Mesodermal cell (in vitro differentiated cells): Measurements from ENCODE around the gene DOCK3.
"Not testable (repeated sequence)": the region's sequence is repeated elsewhere in the genome, so short reads cannot be mapped to it uniquely, and the experiment has no call there.

ENCODE experiments used
- H3K27ac ChIP-seq: 2 replicates; pipeline ENCODE4 v1.7.0; 2013; ENCODE audit warnings: mild to moderate bottlenecking, low read depth, low read length, moderate library complexity; ENCODE audit not compliant: severe bottlenecking
- H3K36me3 ChIP-seq: 2 replicates; pipeline ENCODE4 v1.7.1; 2013; ENCODE audit warnings: mild to moderate bottlenecking, low read length, moderate library complexity; ENCODE audit not compliant: control insufficient read depth, insufficient read depth
- H3K4me1 ChIP-seq: one replicate; pipeline ENCODE4 v1.7.1; 2013; ENCODE audit warnings: mild to moderate bottlenecking, low read length; ENCODE audit not compliant: insufficient read depth, control insufficient read depth, poor library complexity, severe bottlenecking
- H3K4me3 ChIP-seq: 2 replicates; pipeline ENCODE4 v1.7.0; 2013; ENCODE audit warnings: low read length, control low read depth, mild to moderate bottlenecking; ENCODE audit not compliant: insufficient read depth, poor library complexity, severe bottlenecking; ENCODE audit errors: extremely low read depth
- H3K9me3 ChIP-seq: 2 replicates; pipeline ENCODE4 v1.7.1; 2013; ENCODE audit warnings: mild to moderate bottlenecking, low read length, moderate library complexity; ENCODE audit not compliant: control insufficient read depth
- WGBS, 2 experiments: methylation state at CpG; one replicate each; pipeline ENCODE4 v1.1.5; 2013; ENCODE audit warnings: missing lambda C conversion rate in 2 of 2; ENCODE audit not compliant: insufficient coverage in 2 of 2; 5-methylcytosine and 5-hydroxymethylcytosine counted together

Gene DOCK3

DNA sequence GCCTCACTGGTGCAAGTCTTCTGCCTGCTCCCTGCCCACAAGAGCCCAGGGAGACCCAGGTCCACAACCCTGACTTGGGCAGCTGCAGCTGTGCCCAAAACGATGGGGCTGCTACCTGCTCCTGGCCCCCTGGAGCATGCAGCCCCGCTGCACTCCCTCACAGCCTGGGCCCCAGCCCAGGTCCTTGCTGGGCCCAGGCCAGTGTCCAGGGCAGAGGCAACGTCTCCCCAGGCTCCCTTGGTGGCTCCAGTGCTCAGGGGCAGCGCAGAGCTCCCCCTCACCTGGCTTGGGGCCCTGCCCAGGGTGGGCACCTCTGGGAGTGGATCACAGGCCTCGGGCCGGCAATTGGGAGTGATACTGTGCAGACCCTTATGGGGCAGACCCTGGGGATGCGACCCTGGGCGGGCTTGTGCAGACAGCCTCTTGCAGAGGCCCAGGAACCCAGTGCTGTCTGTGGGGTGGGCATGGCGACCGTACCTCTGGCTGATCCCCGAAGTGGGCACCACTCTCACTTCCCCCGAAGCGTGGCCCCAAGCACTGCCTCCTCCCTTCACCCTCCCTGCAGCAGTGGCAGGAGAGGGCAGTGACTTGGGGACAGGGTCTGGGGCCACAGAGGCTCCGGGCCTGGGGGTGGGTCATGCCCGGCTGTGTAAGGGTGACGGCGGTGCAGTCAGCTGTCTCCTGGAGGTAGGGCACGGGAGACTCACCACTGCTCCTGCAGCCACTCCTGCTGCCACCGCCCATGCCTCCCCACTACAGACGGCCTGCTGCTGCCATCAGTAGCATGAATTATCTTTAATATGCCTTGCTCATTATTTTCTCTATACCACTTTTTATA lies 255.9 kb downstream of the DOCK3 start:
- WGBS, 2 experiments = 88 to 93% methylated on average over 10 to 15 of the region's 20 CpGs
- no peaks in the 10 kb centered on the region for H3K36me3 ChIP-seq
- H3K27ac ChIP-seq = no peak overlapping the region
- H3K4me3 ChIP-seq = no peak overlapping the region
- H3K9me3 ChIP-seq = peaks cover 2% of the 10 kb centered on the region
- H3K4me1 ChIP-seq = no peaks in the 10 kb centered on the region

DNA sequence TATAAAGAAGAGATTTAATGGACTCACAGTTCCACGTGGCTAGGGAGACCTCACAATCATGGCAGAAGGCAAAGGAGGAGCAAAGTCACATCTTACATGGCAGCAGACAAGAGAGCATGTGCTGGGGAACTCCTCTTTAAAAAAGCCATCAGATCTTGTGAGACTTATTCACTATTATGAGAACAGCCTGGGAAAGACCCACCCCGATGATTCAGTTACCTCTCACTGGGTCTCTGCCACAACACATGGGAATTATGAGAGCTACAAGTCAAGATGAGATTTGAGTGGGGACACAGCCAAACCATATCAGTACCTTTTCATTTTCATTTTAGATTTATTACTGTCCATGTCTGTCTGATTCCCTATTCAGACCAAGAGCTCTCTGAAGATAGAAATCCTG lies 258.2 kb downstream of the DOCK3 start:
- H3K9me3 ChIP-seq, H3K4me3 ChIP-seq, H3K36me3 ChIP-seq, H3K4me1 ChIP-seq, H3K27ac ChIP-seq: not testable (repeated sequence)
- WGBS, 2 experiments = 67 to 89% methylated on average over 1 of the region's 2 CpGs

DNA sequence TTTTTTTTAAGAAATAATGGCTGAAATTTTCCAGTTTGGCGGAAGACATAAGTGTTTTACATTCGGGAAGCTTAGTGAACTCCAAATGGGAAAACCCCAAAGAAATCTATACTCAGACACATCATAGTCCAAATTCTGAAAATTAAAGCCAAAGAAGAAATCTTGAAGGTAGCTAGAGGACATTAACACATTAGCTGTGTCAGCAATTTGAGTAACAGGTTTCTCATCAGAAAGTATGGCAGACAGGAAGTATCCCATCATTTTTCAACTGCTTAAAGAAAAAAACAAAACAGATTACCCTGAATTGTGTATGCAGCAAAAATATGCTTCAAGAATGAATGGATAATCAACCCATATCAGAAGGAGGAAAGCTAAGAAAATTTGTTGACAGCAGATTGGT lies 261.7 kb downstream of the DOCK3 start:
- WGBS, 2 experiments = 83% methylated on average over 2 of the region's 2 CpGs; no CpG with 5 or more reads in 1 of the 2 experiments
- H3K4me1 ChIP-seq = no peaks in the 10 kb centered on the region
- no peak overlapping the region for H3K27ac ChIP-seq
- no peaks in the 10 kb centered on the region for H3K36me3 ChIP-seq
- H3K9me3 ChIP-seq = peaks cover 5% of the 10 kb centered on the region
- H3K4me3 ChIP-seq = no peak overlapping the region

DNA sequence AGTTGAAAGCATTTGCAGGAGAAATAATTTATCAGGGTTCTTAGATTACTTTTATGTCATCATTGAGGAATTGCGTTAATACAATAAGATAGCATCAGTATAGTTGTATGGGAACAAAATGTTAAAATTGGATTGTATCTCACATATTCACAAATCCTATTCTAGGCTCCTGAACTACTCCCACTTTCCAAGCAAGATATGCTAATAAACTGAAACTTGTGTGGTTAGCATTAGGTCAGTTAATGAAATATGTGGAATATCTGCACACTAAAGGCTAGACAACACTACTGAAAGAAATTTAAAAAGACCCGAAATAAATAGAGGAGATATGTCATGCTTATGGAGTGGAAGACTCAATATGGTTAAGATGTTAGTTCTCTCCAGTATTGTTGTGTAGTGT lies 272.7 kb downstream of the DOCK3 start:
- Histone ChIP-seq H3K4me3 (no peak overlapping the region), H3K9me3 (no peaks in the 10 kb centered on the region), H3K36me3 (no peaks in the 10 kb centered on the region), H3K4me1 (no peaks in the 10 kb centered on the region), H3K27ac (no peak overlapping the region)
- WGBS, 2 experiments = no CpG with 5 or more reads among the region's 2 CpGs

DNA sequence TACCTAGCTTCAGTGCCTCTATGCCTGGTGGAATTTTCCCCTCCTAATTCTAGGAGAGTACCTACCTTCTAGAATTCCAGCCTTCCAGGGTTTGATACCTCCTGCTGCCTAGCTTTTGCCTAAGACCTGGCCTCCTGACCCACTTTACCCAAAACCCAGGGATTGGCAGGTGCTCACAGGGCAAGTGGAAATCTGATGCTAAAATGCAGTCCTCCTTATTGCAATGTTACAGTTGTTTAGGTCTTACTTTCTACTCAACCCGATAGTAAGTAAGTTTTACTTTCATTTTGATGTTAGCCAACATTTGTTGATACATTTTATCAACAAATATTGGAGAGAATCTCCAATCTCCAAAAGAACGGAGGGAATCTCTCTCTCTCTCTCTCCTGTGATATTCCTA lies 275.9 kb downstream of the DOCK3 start:
- no peak overlapping the region for H3K4me3 ChIP-seq
- no peaks in the 10 kb centered on the region for H3K9me3 ChIP-seq
- H3K36me3 ChIP-seq = no peaks in the 10 kb centered on the region
- WGBS, 2 experiments = no CpG with 5 or more reads among the region's 2 CpGs
- H3K27ac ChIP-seq = no peak overlapping the region
- H3K4me1 ChIP-seq = no peaks in the 10 kb centered on the region

DNA sequence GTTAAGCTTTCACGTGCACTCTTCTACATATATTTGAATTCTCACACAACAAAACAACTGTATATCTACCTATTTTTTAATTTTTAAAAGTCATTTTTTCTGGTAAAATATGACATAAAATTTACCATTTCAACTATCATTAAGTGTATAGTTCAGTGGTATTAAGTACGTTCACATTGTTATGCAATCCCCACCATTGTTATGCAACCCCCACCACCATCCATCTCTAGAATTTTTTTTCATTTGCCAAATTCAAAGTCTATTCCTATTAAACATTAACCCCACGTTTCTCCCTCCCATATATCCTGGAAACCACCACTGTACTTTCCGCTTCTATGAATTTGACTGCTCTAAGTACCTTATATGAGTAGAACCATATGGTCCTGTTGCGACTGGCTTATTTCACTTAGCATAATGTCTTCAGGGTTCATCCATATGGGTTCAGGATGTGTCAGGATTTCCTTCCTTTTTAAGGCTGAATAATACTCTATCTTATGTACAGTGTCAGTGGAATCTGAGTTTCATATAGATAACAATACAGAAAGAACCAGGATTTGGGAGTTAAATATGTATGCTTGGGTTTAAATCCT lies 279.2 kb downstream of the DOCK3 start:
- no peak overlapping the region for H3K4me3 ChIP-seq
- WGBS, 2 experiments = 53 to 75% methylated on average over 2 of the region's 5 CpGs
- no peak overlapping the region for H3K27ac ChIP-seq
- H3K9me3 ChIP-seq = no peaks in the 10 kb centered on the region
- H3K4me1 ChIP-seq = no peaks in the 10 kb centered on the region
- no peaks in the 10 kb centered on the region for H3K36me3 ChIP-seq

DNA sequence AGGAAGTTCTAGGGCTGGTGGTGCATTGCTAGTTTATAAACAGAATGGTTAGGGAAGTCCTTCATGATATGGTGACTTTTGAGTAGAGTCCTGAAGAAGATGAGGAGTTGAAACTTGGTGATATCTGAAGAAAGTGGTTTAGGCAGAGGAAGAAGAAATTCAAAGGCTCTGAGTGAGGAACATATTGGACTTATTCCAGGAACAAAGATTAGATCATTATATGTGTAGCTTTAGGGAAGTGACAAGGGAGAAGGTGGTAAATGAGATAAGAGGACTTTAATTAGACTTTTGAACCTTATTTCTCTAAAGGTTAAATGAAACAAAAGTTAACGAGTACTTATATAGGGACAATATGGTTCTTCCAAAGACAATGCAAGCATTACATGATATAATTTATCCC lies 286.7 kb downstream of the DOCK3 start:
- Histone ChIP-seq H3K4me3 (no peak overlapping the region), H3K27ac (no peak overlapping the region), H3K36me3 (no peaks in the 10 kb centered on the region), H3K9me3 (no peaks in the 10 kb centered on the region), H3K4me1 (no peaks in the 10 kb centered on the region)
- WGBS, 2 experiments = no CpG with 5 or more reads among the region's 1 CpG

DNA sequence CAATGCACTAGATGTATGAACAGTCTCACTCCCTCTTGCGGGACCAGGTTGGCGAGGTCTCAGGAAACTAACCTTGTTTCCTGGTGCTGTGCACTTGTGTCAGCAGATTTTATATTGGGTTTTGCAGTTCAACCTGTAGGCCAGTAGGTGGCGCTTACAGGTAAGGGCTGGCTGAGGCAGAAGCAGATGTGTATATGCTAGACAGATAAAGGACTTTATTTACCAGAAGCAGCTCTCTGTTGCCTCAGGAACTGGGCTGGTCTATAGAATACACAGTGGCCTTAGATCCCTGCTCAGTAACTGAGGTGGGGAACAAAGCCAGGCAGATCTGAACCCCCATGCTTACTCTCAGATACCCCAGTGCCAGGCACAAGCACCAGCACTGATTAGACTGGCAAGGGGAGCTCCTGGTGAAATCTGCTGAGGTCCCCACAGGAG lies 296.8 kb downstream of the DOCK3 start:
- Histone ChIP-seq H3K4me3 (no peak overlapping the region), H3K27ac (no peak overlapping the region), H3K36me3 (no peaks in the 10 kb centered on the region), H3K4me1 (no peaks in the 10 kb centered on the region), H3K9me3 (peaks cover 6% of the 10 kb centered on the region)
- WGBS, 2 experiments = 0 to 54% methylated on average over 1 to 3 of the region's 3 CpGs

DNA sequence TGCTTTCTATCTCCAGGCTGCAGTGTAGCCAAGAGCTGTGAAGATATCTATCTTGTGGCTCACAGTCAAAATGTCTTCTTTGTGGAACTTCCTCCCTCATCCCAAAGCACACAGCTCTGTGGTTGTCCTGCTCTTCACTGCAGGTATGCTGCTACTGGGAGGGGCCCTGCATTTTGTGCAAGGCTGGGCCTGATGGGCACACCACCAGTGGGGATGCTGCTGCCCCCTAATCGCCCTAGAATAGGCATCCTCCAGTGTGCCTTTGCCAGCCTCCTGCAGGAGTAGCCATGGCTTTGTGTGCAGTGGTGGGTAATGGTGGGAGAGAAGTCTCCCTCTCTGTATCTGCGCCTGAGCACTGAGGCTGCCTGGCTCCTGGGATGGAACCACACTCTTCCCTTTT lies 297.3 kb downstream of the DOCK3 start:
- Histone ChIP-seq H3K9me3 (peaks cover 6% of the 10 kb centered on the region), H3K27ac (no peak overlapping the region), H3K4me3 (no peak overlapping the region), H3K4me1 (no peaks in the 10 kb centered on the region), H3K36me3 (no peaks in the 10 kb centered on the region)
- 88% methylated on average over 1 of the region's 2 CpGs; no CpG with 5 or more reads in 1 of the 2 experiments for WGBS, 2 experiments

DNA sequence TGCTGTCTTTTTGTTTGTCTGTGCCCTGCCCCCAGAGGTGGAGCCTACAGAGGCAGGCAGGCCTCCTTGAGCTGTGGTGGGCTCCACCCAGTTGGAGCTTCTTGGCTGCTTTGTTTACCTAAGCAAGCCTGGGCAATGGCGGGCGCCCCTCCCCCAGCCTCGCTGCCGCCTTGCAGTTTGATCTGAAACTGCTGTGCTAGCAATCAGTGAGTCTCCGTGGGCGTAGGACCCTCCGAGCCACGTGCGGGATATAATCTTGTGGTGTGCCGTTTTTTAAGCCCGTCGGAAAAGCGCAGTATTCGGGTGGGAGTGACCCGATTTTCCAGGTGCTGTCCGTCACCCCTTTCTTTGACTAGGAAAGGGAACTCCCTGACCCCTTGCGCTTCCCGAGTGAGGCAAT lies 303.9 kb downstream of the DOCK3 start:
- H3K36me3 ChIP-seq, H3K27ac ChIP-seq, H3K9me3 ChIP-seq, H3K4me1 ChIP-seq, H3K4me3 ChIP-seq: not testable (repeated sequence)
- 69 to 74% methylated on average over 10 to 11 of the region's 18 CpGs for WGBS, 2 experiments

DNA sequence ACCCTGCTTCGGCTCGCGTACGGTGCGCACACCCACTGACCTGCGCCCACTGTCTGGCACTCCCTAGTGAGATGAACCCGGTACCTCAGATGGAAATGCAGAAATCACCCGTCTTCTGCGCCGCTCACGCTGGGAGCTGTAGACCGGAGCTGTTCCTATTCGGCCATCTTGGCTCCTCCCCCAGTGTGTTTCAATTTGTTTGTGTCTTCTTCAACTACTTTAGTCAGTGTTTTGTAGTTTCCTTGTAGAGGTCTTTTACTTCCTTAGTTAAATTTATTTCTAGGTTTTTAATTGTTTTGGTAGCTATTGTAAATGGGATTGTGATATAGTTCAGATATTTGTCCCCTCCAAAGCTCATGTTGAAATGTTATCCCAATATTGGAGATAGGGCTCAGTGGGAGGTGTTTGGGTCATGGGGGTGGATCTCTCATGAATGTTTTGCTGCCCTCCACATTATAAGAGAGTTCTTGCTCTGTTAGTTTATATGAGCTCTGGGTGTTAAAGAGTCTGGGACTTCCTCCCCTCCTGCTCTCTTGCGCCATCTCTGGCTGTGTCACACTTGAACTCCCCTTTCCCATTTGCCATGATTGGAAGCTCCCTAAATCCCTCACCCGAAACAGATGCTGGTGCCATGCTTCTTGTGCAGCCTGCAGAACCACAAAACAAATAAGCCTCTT lies 304.4 kb downstream of the DOCK3 start:
- Histone ChIP-seq H3K4me3 (no peak overlapping the region), H3K4me1 (no peaks in the 10 kb centered on the region), H3K36me3 (no peaks in the 10 kb centered on the region), H3K9me3 (no peaks in the 10 kb centered on the region), H3K27ac (no peak overlapping the region)
- 100% methylated on average over 1 to 2 of the region's 15 CpGs for WGBS, 2 experiments
